ENCODE measurements around the gene WDCP.

The WDCP gene

GRCh38 chr2:23992931-23993330, 54.3 kb downstream of the WDCP start:
- no peak for DNase-seq (ENCODE audit: low read depth)

- DNase-seq (ENCODE audit: low read depth): no peak
Measured at GRCh38 chr2:23988371-23988770, 58.8 kb downstream of the WDCP start.
